ENCODE measurements around the gene ZNF644. TPM values are rescaled to one million over a fixed set of nuclear protein-coding genes. Genes with fewer than 3 reads are reported as not detected.
"Not testable (repeated sequence)": the region's sequence is repeated elsewhere in the genome, so short reads cannot be mapped to it uniquely, and the experiment has no call there.

Gene ZNF644
- total RNA-seq, 1 donor from 2014 or later = 98.4 TPM

- H3K27ac Mint-ChIP-seq = no peak overlapping the region
These were observed 24.9 kb upstream of the ZNF644 start for GRCh38 chr1:91046766-91047165.

DNA sequence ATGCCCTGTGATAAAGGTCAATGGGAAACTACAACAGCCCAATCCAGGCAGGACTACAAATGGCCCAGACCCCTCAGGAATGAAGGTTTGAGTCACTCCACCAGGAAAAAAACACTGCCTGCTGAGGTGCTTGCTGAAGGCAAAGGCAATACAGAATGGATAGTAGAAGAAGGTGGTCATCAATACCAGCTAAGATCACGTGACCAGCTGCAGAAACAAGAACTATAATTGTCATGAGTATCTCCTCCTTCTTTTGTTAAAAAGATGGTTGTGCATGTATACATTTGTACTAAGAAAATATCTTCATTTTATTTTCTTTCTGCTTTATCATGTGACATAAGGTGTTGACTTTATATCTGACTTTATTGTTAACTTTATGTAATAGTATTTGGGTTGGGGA is 23.4 kb upstream of the ZNF644 start:
- peaks cover 8% of the 10 kb centered on the region for H3K9me3 Mint-ChIP-seq
- H3K27me3 Mint-ChIP-seq = no peaks in the 10 kb centered on the region
- intact Hi-C loops (cut with micrococcal nuclease) = no loop called here
- peaks cover 2% of the 10 kb centered on the region for H3K4me1 Mint-ChIP-seq
- ChIA-PET POLR2A (no interaction called here), CTCF (no interaction called here)
- H3K36me3 Mint-ChIP-seq (ENCODE audit: low read depth) = no peaks in the 10 kb centered on the region
- TF ChIP-seq, protein P1, sequence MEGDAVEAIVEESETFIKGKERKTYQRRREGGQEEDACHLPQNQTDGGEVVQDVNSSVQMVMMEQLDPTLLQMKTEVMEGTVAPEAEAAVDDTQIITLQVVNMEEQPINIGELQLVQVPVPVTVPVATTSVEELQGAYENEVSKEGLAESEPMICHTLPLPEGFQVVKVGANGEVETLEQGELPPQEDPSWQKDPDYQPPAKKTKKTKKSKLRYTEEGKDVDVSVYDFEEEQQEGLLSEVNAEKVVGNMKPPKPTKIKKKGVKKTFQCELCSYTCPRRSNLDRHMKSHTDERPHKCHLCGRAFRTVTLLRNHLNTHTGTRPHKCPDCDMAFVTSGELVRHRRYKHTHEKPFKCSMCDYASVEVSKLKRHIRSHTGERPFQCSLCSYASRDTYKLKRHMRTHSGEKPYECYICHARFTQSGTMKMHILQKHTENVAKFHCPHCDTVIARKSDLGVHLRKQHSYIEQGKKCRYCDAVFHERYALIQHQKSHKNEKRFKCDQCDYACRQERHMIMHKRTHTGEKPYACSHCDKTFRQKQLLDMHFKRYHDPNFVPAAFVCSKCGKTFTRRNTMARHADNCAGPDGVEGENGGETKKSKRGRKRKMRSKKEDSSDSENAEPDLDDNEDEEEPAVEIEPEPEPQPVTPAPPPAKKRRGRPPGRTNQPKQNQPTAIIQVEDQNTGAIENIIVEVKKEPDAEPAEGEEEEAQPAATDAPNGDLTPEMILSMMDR (IDR thresholded peaks at IDR 0.05) = no peak
- ATAC-seq (ENCODE audit: low read depth) (no peak), DNase-seq (no peak)
- H3K4me3 Mint-ChIP-seq = no peak overlapping the region
- H3K27ac Mint-ChIP-seq = no peak overlapping the region

More at GRCh38 chr1:91046766-91047165, 24.9 kb upstream of the ZNF644 start:
- intact Hi-C loops (cut with micrococcal nuclease) = no loop called here
- no peaks in the 10 kb centered on the region for H3K27me3 Mint-ChIP-seq
- ChIA-PET CTCF (no interaction called here), POLR2A (no interaction called here)
- H3K36me3 Mint-ChIP-seq (ENCODE audit: low read depth) = no peaks in the 10 kb centered on the region
- TF ChIP-seq, protein P1 (IDR thresholded peaks at IDR 0.05) = no peak
- H3K4me1 Mint-ChIP-seq = peaks cover 3% of the 10 kb centered on the region
- no peak overlapping the region for H3K4me3 Mint-ChIP-seq
- peaks cover 5% of the 10 kb centered on the region for H3K9me3 Mint-ChIP-seq
- ATAC-seq (ENCODE audit: low read depth) (no peak), DNase-seq (no peak)

DNA sequence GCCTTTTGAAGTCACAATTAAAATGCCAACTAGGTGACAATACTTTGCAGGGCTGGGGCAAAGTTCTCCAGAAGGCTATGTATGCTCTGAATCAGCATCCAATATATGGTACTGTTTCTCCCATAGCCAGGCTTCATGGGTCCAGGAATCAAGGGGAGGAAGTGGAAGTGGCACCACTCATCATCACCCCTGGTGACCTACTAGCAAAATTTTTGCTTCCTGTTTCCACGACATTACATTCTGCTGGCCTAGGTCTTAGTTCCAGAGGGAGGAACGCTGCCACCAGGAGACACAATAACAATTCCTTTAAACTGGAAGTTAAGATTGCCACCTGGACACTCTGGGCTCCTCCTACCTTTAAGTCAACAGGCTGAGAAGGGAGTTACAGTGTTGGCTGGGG is 22.9 kb upstream of the ZNF644 start:
- POLR2A ChIA-PET = not testable (repeated sequence)

DNA sequence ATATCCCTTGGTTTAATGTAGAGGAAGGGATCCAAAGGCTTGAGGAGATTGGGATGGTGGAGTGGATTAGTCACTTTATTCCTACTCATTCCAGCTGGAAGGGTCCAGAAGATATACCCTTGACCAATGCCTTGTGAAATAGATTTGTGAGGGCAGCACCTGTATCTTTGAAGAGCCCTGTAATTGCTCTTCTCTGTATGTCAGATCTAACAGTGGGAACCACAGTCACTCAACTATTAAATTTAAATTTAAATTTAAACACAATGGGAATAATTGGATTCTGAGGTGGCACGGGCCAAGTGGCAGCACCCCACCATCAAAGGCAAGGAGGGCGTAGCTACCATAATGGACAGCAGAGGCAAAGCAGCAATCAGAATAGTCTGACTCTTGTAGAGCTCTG is 20.5 kb upstream of the ZNF644 start:
- CTCF ChIA-PET; POLR2A ChIA-PET; H3K9me3 Mint-ChIP-seq; H3K4me1 Mint-ChIP-seq; H3K27me3 Mint-ChIP-seq; H3K4me3 Mint-ChIP-seq; DNase-seq; intact Hi-C loops (cut with micrococcal nuclease); H3K27ac Mint-ChIP-seq; ATAC-seq (ENCODE audit: low read depth); H3K36me3 Mint-ChIP-seq (ENCODE audit: low read depth): not testable (repeated sequence)

More for the DNA sequence above, 22.9 kb upstream of the ZNF644 start:
- ATAC-seq (ENCODE audit: low read depth); H3K4me3 Mint-ChIP-seq; H3K27me3 Mint-ChIP-seq; H3K27ac Mint-ChIP-seq; intact Hi-C loops (cut with micrococcal nuclease); DNase-seq; H3K9me3 Mint-ChIP-seq; CTCF ChIA-PET; H3K36me3 Mint-ChIP-seq (ENCODE audit: low read depth); H3K4me1 Mint-ChIP-seq: not testable (repeated sequence)

DNA sequence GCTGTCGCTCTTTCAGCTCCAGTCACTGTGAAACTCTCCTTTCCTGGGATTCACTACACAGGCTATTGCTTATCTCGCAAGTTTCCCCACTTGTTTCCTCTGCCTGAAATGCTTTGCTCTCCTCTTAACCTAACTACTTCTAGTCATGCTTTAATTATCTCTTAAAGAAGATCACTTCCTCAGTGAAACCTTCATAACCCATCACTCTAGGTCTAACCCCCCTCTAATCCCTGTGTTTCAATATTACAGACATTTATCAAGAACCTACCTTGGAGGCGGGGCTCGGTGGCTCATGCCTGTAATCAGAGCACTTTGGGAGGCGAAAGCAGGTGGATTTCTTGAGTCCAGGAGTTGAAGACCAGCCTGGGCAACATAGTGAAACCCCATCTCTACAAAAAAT is 16.7 kb upstream of the ZNF644 start:
- Mint-ChIP-seq H3K4me3 (no peak overlapping the region), H3K36me3 (ENCODE audit: low read depth) (no peaks in the 10 kb centered on the region), H3K27ac (no peak overlapping the region), H3K9me3 (peaks cover 5% of the 10 kb centered on the region), H3K4me1 (no peaks in the 10 kb centered on the region), H3K27me3 (no peaks in the 10 kb centered on the region)
- intact Hi-C loops (cut with micrococcal nuclease) = no loop called here
- TF ChIP-seq, protein P1 (IDR thresholded peaks at IDR 0.05) = no peak
- ATAC-seq (ENCODE audit: low read depth) (no peak), DNase-seq (no peak)
- POLR2A ChIA-PET = no interaction called here
- CTCF ChIA-PET = no interaction called here

- TF ChIP-seq, protein P1 (IDR thresholded peaks at IDR 0.05) = no peak
- intact Hi-C loops (cut with micrococcal nuclease) = no loop called here
- Mint-ChIP-seq H3K4me3 (no peak overlapping the region), H3K4me1 (no peaks in the 10 kb centered on the region), H3K9me3 (peaks cover 3% of the 10 kb centered on the region), H3K27me3 (no peaks in the 10 kb centered on the region), H3K36me3 (ENCODE audit: low read depth) (no peaks in the 10 kb centered on the region), H3K27ac (no peak overlapping the region)
- POLR2A ChIA-PET = no interaction called here
- no peak for ATAC-seq (ENCODE audit: low read depth)
- CTCF ChIA-PET = no interaction called here
- no peak for DNase-seq
These were observed 15.3 kb upstream of the ZNF644 start for GRCh38 chr1:91036894-91037829.

Measured in activated B cell treated with CpG ODN at 0.5 μM for 24 hours (primary cell).